HCT116 (cell line): ENCODE data around the gene COL15A1. TPM values are rescaled to one million over a fixed set of nuclear protein-coding genes. Genes with fewer than 3 reads are reported as not detected.

Source experiments
- ATAC-seq: fragments of 200-7000 bp; cut with Tn5 transposase; 2 replicates; pipeline ENCODE4 v1.9.1; 2020; ENCODE audit warnings: mild to moderate bottlenecking, moderate library complexity
- BruUV-seq: library from RNA; stranded (reverse); fragments of 400-500 nt; replicated peaks from 2 replicates; lab custom pipeline; 2021; lab: Mats Ljungman, UMichigan
- CTCF ChIA-PET: fragments of 300-600 bp; sonication (Branson Sonifier 250); formaldehyde crosslinking; loops from one replicate; lab custom pipeline; 2021; ENCODE audit warnings: antibody characterized with exemption; lab: Charles Lee
- POLR2A ChIA-PET: fragments of 300-600, 350-600 bp; sonication (Branson Sonifier 250); formaldehyde crosslinking; loops from one replicate; lab custom pipeline; 2021; ENCODE audit warnings: antibody characterized with exemption; lab: Charles Lee
- RAD21 ChIA-PET, 2 experiments: fragments of 300-600 bp; sonication (Branson Sonifier 250); formaldehyde crosslinking; loops; one replicate each; lab custom pipeline; 2023; ENCODE audit warnings: low total read pairs in 2 of 2; ENCODE audit not compliant: uncharacterized antibody in 2 of 2, unreplicated experiment in 2 of 2, low non-redundant PET in 1 of 2; lab: Charles Lee
- DNase-seq: peaks from one replicate; pipeline ENCODE4 v3.0.0-alpha.2; 2010; ENCODE audit warnings: low read depth, low spot score
- H2AFZ ChIP-seq: fragments of 200-600 bp; shearing (Covaris generic), sonication (generic); 2 replicates; pipeline ENCODE4 v1.6.1; 2017; ENCODE audit warnings: low read depth, mixed run types, mixed read lengths, antibody characterized with exemption, low read length; ENCODE audit not compliant: poor library complexity, severe bottlenecking
- H3K27ac ChIP-seq: 2 replicates; pipeline ENCODE4 v1.5.1; 2012; ENCODE audit warnings: low read depth, low read length
- H3K27me3 ChIP-seq: fragments of 200-600 bp; sonication (generic); 2 replicates; pipeline ENCODE4 v1.6.1; 2016; ENCODE audit warnings: mixed run types, low read length, mixed read lengths; ENCODE audit not compliant: insufficient read depth
- H3K36me3 ChIP-seq, 2 experiments: fragments of 200-500 bp in 1 of 2; fragments of 200-600 bp in 1 of 2; sonication (Bioruptor generic) in 1 of 2; sonication (generic) in 1 of 2; 2 replicates each; pipeline versions ENCODE4 v1.5.1 to v1.6.1; 2014 to 2016; ENCODE audit warnings: low read length in 2 of 2, inconsistent platforms in 1 of 2, mixed read lengths in 1 of 2, mixed run types in 1 of 2; ENCODE audit not compliant: insufficient read depth in 2 of 2, control insufficient read depth in 1 of 2
- H3K4me1 ChIP-seq, 2 experiments: fragments of 200-600 bp in 1 of 2; sonication (generic) in 1 of 2; 2 replicates each; pipeline versions ENCODE4 v1.5.1 to v1.6.1; 2012 to 2017; ENCODE audit warnings: low read length in 2 of 2, inconsistent platforms in 1 of 2, mild to moderate bottlenecking in 1 of 2, mixed read lengths in 1 of 2, mixed run types in 1 of 2, moderate library complexity in 1 of 2; ENCODE audit not compliant: insufficient read depth in 2 of 2, control insufficient read depth in 1 of 2
- H3K4me2 ChIP-seq: fragments of 200-600 bp; sonication (generic); 2 replicates; pipeline ENCODE4 v1.6.1; 2017; ENCODE audit warnings: mixed run types, low read length, mixed read lengths
- H3K4me3 ChIP-seq, 2 experiments: fragments of 200-600 bp in 1 of 2; sonication (generic) in 1 of 2; replicated peaks in 1 of 2; 2 replicates each; pipeline ENCODE4 v1.5.1; 2011 to 2016; ENCODE audit warnings: low read length in 2 of 2, control low read depth in 1 of 2, low read depth in 1 of 2, mild to moderate bottlenecking in 1 of 2, mixed read lengths in 1 of 2, mixed run types in 1 of 2
- H3K79me2 ChIP-seq: fragments of 200-600 bp; sonication (generic); 2 replicates; pipeline ENCODE4 v1.6.1; 2017; ENCODE audit warnings: mild to moderate bottlenecking, mixed run types, low read length, moderate library complexity, mixed read lengths; ENCODE audit not compliant: insufficient read depth
- H3K9ac ChIP-seq: fragments of 200-600 bp; sonication (generic); 2 replicates; pipeline ENCODE4 v1.6.1; 2016; ENCODE audit warnings: low read length, mixed read lengths
- H3K9me2 ChIP-seq: fragments of 200-600 bp; sonication (generic), shearing (Covaris generic); 2 replicates; pipeline ENCODE4 v1.6.1; 2017; ENCODE audit warnings: mixed run types, mild to moderate bottlenecking, moderate library complexity; ENCODE audit not compliant: insufficient read depth
- H3K9me3 ChIP-seq, 2 experiments: fragments of 200-500 bp in 1 of 2; fragments of 200-600 bp in 1 of 2; sonication (Bioruptor generic) in 1 of 2; sonication (generic) in 1 of 2; 2 replicates each; pipeline ENCODE4 v1.6.1; 2014 to 2017; ENCODE audit warnings: low read length in 2 of 2, mixed read lengths in 2 of 2, inconsistent platforms in 1 of 2, low read depth in 1 of 2, mild to moderate bottlenecking in 1 of 2, mixed run types in 1 of 2, moderate library complexity in 1 of 2; ENCODE audit not compliant: control insufficient read depth in 1 of 2, insufficient read depth in 1 of 2
- H4K20me1 ChIP-seq: fragments of 200-600 bp; sonication (generic), shearing (Covaris generic); 2 replicates; pipeline ENCODE4 v1.6.1; 2017; ENCODE audit warnings: mixed run types, mild to moderate bottlenecking, moderate library complexity; ENCODE audit not compliant: insufficient read depth
- ATF3 ChIP-seq: IDR thresholded peaks from 2 replicates; pipeline ENCODE4 v1.6.1; 2012
- CEBPB ChIP-seq: IDR thresholded peaks from 2 replicates; pipeline ENCODE4 v1.6.1; 2012; ENCODE audit warnings: low read depth
- EGR1 ChIP-seq: IDR thresholded peaks from 2 replicates; pipeline ENCODE4 v1.6.1; 2012; ENCODE audit warnings: low read depth
- ELF1 ChIP-seq: IDR thresholded peaks from 2 replicates; pipeline ENCODE4 v1.6.1; 2012; ENCODE audit warnings: low read depth, borderline replicate concordance
- EZH2 ChIP-seq: fragments of 200-600 bp; sonication (generic); IDR thresholded peaks from 2 replicates; pipeline ENCODE4 v1.6.1; 2017; ENCODE audit warnings: antibody characterized with exemption, mixed run types
- EZH2phosphoT487 ChIP-seq: fragments of 200-600 bp; IDR thresholded peaks from 2 replicates; pipeline ENCODE4 v1.6.1; 2018; ENCODE audit warnings: antibody characterized with exemption, borderline replicate concordance
- FOSL1 ChIP-seq: IDR thresholded peaks from 2 replicates; pipeline ENCODE4 v1.6.1; 2012; ENCODE audit warnings: low read depth
- JUND ChIP-seq: IDR thresholded peaks from 2 replicates; pipeline ENCODE4 v1.6.1; 2012
- MAX ChIP-seq: IDR thresholded peaks from 2 replicates; pipeline ENCODE4 v1.6.1; 2012
- POLR2A ChIP-seq: IDR thresholded peaks from 2 replicates; pipeline ENCODE4 v1.7.0; 2011; ENCODE audit warnings: borderline replicate concordance; ENCODE audit not compliant: insufficient read depth, insufficient read length; ENCODE audit errors: extremely low read depth
- RAD21 ChIP-seq: IDR thresholded peaks from 2 replicates; pipeline ENCODE4 v1.6.1; 2012; ENCODE audit warnings: low read depth, mild to moderate bottlenecking
- REST ChIP-seq: IDR thresholded peaks from 2 replicates; pipeline ENCODE4 v1.6.1; 2012; ENCODE audit warnings: low read depth
- SIN3A ChIP-seq: IDR thresholded peaks from 2 replicates; pipeline ENCODE4 v1.6.1; 2012; ENCODE audit warnings: low read depth
- SP1 ChIP-seq: IDR thresholded peaks from 2 replicates; pipeline ENCODE4 v1.6.1; 2012; ENCODE audit warnings: low read depth
- SRF ChIP-seq: IDR thresholded peaks from 2 replicates; pipeline ENCODE4 v1.6.1; 2012; ENCODE audit warnings: low read depth
- TCF7L2 ChIP-seq: IDR thresholded peaks from 2 replicates; pipeline ENCODE4 v1.7.0; 2011; ENCODE audit warnings: borderline replicate concordance, inconsistent platforms; ENCODE audit not compliant: insufficient read depth, insufficient read length; ENCODE audit errors: extremely low read depth
- YY1 ChIP-seq: IDR thresholded peaks from 2 replicates; pipeline ENCODE4 v1.6.1; 2011; ENCODE audit warnings: low read length, low read depth, moderate library complexity, mild to moderate bottlenecking; ENCODE audit not compliant: insufficient replicate concordance; ENCODE audit errors: extremely low read depth
- ZBTB33 ChIP-seq: IDR thresholded peaks from 2 replicates; pipeline ENCODE4 v1.6.1; 2011; ENCODE audit warnings: mild to moderate bottlenecking, low read length, moderate library complexity; ENCODE audit not compliant: insufficient replicate concordance; ENCODE audit errors: extremely low read depth
- ZFX ChIP-seq: fragments of 450-650 bp; IDR thresholded peaks from 2 replicates; pipeline ENCODE4 v1.6.1; 2017
- ZNF274 ChIP-seq: fragments of 200-500 bp; sonication (Bioruptor generic); IDR thresholded peaks from 2 replicates; pipeline ENCODE4 v1.6.1; 2014; ENCODE audit warnings: mild to moderate bottlenecking, low read depth, low read length, inconsistent platforms
- intact Hi-C: fragments of 100-400 bp; cut with micrococcal nuclease; formaldehyde crosslinking; loops from 2 replicates; pipeline ENCODE4 v1.10.0; 2022
- total RNA-seq: library from RNA; stranded (reverse); gene quantifications from one replicate; pipeline ENCODE4 v1.2.1, GENCODE V29; 2021; ENCODE audit not compliant: unreplicated experiment

The COL15A1 gene
- total RNA-seq, 1 experiment from 2014 or later = 0.15 TPM

- intact Hi-C loops = no loop called here
- ATAC-seq = no peak
- Histone ChIP-seq H3K9ac (no peak overlapping the region), H3K36me3 (no peaks in the 10 kb centered on the region), H3K27ac (no peak overlapping the region), H3K27me3 (peaks cover 4% of the 10 kb centered on the region; the same call in 1 of the 2 replicates), H4K20me1 (no peaks in the 10 kb centered on the region), H3K9me2 (no peaks in the 10 kb centered on the region), H3K4me2 (no peak overlapping the region), H3K9me3 (peaks cover 0 to 3% of the 10 kb centered on the region in 2 experiments; a peak in 1 of 4 replicates), H2AFZ (no peak overlapping the region), H3K79me2 (no peaks in the 10 kb centered on the region), H3K4me3 (no peak overlapping the region), H3K4me1 (no peaks in the 10 kb centered on the region)
- TF ChIP-seq SIN3A = no peak
- no peak for TF ChIP-seq POLR2A
- no peak for TF ChIP-seq ZFX
- no peak for TF ChIP-seq RAD21
- TF ChIP-seq YY1 = no peak
- TF ChIP-seq EGR1 = no peak
- no peak for TF ChIP-seq SRF
- no peak for TF ChIP-seq TCF7L2
- TF ChIP-seq CEBPB = no peak
- TF ChIP-seq REST = no peak
- no peak for TF ChIP-seq MAX
- no peak for TF ChIP-seq JUND
- TF ChIP-seq ZBTB33 = no peak
- TF ChIP-seq ZNF274 = no peak
- no peak for TF ChIP-seq SP1
- TF ChIP-seq ELF1 = no peak
- TF ChIP-seq FOSL1 = no peak
- TF ChIP-seq ATF3 = no peak
- TF ChIP-seq EZH2 = no peak
- no peak for TF ChIP-seq EZH2phosphoT487
- no TSS peak for BruUV-seq
- ChIA-PET RAD21 (no interaction called here), CTCF (no interaction called here), POLR2A (no interaction called here)
- no peak for DNase-seq
These were observed 142.5 kb downstream of the COL15A1 start for GRCh38 chr9:99085949-99086948.
